Ishikawa (cell line): Measurements from ENCODE around the gene TM4SF18.
A peak's percentile ranks its signal among the peaks of the same experiment; 100 is the strongest.

Experiments used
- CEBPB ChIP-seq: IDR thresholded peaks from 2 replicates; pipeline ENCODE4 v1.6.1; 2012
- CREB1 ChIP-seq: IDR thresholded peaks from 2 replicates; pipeline ENCODE4 v1.6.1; 2012; ENCODE audit warnings: low read depth
- EGR1 ChIP-seq: IDR thresholded peaks from 2 replicates; pipeline ENCODE4 v1.6.1; 2012
- EP300 ChIP-seq: IDR thresholded peaks from 2 replicates; pipeline ENCODE4 v1.6.1; 2012; ENCODE audit warnings: borderline replicate concordance
- FOXM1 ChIP-seq: IDR thresholded peaks from 2 replicates; pipeline ENCODE4 v1.6.1; 2012; ENCODE audit warnings: low read depth, borderline replicate concordance
- MAX ChIP-seq: IDR thresholded peaks from 2 replicates; pipeline ENCODE4 v1.6.1; 2012
- NFIC ChIP-seq: IDR thresholded peaks from 2 replicates; pipeline ENCODE4 v1.6.1; 2012
- REST ChIP-seq: IDR thresholded peaks from 2 replicates; pipeline ENCODE4 v1.6.1; 2012; ENCODE audit warnings: low read depth, mild to moderate bottlenecking
- TAF1 ChIP-seq: IDR thresholded peaks from 2 replicates; pipeline ENCODE4 v1.6.1; 2012; ENCODE audit warnings: low read depth, mild to moderate bottlenecking
- TEAD4 ChIP-seq: IDR thresholded peaks from 2 replicates; pipeline ENCODE4 v1.6.1; 2012
- USF1 ChIP-seq: IDR thresholded peaks from 2 replicates; pipeline ENCODE4 v1.6.1; 2012
- YY1 ChIP-seq: IDR thresholded peaks from 2 replicates; pipeline ENCODE4 v1.6.1; 2012; ENCODE audit warnings: low read depth

- no peak for TF ChIP-seq TAF1
- no peak for TF ChIP-seq YY1
- TF ChIP-seq EP300 = no peak
- TF ChIP-seq CEBPB = no peak
- no peak for TF ChIP-seq EGR1
- TF ChIP-seq USF1 = no peak
- no peak for TF ChIP-seq FOXM1
- TF ChIP-seq CREB1 = no peak
- no peak for TF ChIP-seq NFIC
- no peak for TF ChIP-seq MAX
- TF ChIP-seq TEAD4 = no peak
- TF ChIP-seq REST = peak; percentile 61
These were observed 9.3 kb upstream of the TM4SF18 start for GRCh38 chr3:149342413-149343380.
